ENCODE data around the gene XPC.

XPC gene

DNA sequence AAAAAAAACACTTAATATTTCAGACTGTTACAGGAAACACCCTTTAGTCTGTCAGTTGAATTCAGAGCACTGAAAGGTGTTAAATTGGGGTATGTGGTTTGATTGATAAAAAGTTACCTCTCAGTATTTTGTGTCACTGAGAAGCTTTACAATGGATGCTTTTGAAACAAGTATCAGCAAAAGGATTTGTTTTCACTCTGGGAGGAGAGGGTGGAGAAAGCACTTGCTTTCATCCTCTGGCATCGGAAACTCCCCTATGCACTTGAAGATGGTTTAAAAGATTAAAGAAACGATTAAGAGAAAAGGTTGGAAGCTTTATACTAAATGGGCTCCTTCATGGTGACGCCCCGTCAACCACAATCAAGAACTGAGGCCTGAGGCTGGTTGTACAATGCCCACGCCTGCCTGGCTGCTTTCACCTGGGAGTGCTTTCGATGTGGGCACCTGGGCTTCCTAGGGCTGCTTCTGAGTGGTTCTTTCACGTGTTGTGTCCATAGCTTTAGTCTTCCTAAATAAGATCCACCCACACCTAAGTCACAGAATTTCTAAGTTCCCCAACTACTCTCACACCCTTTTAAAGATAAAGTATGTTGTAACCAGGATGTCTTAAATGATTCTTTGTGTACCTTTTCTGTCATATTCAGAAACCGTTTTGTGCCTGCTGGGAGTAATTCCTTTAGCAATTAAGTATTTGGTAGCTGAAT is 35.7 kb downstream of the XPC start:
- no peak for DNase-seq (ENCODE audit: low read depth)
- no peak overlapping the region for H3K4me3 ChIP-seq (ENCODE audit: low read depth, low read length)
- TF ChIP-seq, protein P1, sequence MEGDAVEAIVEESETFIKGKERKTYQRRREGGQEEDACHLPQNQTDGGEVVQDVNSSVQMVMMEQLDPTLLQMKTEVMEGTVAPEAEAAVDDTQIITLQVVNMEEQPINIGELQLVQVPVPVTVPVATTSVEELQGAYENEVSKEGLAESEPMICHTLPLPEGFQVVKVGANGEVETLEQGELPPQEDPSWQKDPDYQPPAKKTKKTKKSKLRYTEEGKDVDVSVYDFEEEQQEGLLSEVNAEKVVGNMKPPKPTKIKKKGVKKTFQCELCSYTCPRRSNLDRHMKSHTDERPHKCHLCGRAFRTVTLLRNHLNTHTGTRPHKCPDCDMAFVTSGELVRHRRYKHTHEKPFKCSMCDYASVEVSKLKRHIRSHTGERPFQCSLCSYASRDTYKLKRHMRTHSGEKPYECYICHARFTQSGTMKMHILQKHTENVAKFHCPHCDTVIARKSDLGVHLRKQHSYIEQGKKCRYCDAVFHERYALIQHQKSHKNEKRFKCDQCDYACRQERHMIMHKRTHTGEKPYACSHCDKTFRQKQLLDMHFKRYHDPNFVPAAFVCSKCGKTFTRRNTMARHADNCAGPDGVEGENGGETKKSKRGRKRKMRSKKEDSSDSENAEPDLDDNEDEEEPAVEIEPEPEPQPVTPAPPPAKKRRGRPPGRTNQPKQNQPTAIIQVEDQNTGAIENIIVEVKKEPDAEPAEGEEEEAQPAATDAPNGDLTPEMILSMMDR (IDR thresholded peaks at IDR 0.05; ENCODE audit: control insufficient read depth, extremely low read depth, insufficient read depth) = no peak

DNA sequence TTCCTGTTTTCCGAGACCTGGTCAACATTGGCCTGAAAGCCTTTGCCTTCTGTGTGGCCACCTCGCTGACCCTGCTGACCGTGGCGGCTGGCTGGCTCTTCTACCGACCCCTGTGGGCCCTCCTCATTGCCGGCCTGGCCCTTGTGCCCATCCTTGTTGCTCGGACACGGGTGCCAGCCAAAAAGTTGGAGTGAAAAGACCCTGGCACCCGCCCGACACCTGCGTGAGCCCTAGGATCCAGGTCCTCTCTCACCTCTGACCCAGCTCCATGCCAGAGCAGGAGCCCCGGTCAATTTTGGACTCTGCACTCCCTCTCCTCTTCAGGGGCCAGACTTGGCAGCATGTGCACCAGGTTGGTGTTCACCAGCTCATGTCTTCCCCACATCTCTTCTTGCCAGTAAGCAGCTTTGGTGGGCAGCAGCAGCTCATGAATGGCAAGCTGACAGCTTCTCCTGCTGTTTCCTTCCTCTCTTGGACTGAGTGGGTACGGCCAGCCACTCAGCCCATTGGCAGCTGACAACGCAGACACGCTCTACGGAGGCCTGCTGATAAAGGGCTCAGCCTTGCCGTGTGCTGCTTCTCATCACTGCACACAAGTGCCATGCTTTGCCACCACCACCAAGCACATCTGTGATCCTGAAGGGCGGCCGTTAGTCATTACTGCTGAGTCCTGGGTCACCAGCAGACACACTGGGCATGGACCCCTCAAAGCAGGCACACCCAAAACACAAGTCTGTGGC is 36.6 kb downstream of the XPC start:
- no peak for DNase-seq (ENCODE audit: low read depth)
- H3K4me3 ChIP-seq (ENCODE audit: low read depth, low read length) = no peak overlapping the region
- TF ChIP-seq, protein P1 (IDR thresholded peaks at IDR 0.05; ENCODE audit: control insufficient read depth, extremely low read depth, insufficient read depth) = no peak

DNA sequence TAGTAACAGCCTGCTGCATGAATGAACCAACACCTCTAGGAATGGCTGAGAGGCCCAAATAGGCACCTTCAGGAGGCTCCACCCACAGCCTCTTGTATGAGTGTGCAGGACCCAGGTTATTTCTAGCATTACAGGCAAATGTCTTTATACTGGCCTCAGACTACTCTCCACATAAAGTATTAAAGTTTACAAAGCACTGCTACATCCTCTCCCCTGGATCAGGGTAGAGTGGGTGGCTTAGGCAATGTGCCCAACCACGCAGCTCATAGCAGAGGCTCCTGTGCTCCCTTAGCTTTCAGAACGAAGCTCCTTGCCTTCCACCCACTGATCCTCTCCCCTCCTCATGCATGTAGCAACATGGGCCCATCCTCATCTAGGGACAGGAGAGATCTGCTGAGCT is 37.3 kb downstream of the XPC start:
- DNase-seq (ENCODE audit: low read depth) = no peak
- no peak overlapping the region for H3K4me3 ChIP-seq (ENCODE audit: low read depth, low read length)
- TF ChIP-seq, protein P1 (IDR thresholded peaks at IDR 0.05; ENCODE audit: control insufficient read depth, extremely low read depth, insufficient read depth) = no peak

DNA sequence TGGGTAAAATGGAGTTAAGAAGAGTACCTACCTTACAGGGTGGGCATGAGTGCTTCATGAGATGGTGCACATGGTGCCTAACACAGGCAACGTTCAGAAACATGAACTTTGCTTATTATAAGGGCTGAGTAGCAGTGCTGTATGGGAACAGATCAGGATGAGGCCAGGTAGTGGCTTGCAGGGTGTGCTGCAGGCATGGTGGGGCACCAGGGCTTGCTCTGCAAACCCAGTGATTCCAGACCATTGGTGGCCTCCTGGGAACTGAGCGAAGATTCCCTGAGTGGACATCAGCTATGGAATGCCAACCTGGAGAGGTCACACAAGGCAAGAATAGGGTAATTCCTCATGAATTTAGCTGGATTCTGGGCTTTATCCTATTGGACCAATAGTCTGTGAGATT is 37.7 kb downstream of the XPC start:
- H3K4me3 ChIP-seq (ENCODE audit: low read depth, low read length) = no peak overlapping the region
- TF ChIP-seq, protein P1 (IDR thresholded peaks at IDR 0.05; ENCODE audit: control insufficient read depth, extremely low read depth, insufficient read depth) = no peak
- no peak for DNase-seq (ENCODE audit: low read depth)

DNA sequence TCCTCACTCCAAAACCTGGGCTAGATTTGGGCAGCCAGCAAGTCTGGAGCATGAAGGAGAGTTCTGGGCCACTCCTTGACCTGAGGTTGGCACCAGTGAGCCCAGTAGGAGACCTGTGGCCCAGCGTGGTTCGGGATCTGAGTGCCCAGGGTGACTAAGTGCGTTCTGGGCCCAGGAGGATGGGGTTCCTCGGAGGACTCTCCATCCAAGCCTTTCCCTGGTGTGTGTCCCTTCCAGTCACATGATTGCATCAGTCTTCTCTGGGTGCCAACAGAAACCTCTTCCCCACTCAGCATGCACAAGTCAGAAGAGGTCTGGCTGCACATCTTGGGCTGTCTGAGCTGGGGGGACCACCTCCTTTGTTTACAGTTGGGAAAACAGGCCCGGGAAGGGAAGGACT is 38.6 kb downstream of the XPC start:
- H3K4me3 ChIP-seq (ENCODE audit: low read depth, low read length) = no peak overlapping the region
- DNase-seq (ENCODE audit: low read depth) = no peak

DNA sequence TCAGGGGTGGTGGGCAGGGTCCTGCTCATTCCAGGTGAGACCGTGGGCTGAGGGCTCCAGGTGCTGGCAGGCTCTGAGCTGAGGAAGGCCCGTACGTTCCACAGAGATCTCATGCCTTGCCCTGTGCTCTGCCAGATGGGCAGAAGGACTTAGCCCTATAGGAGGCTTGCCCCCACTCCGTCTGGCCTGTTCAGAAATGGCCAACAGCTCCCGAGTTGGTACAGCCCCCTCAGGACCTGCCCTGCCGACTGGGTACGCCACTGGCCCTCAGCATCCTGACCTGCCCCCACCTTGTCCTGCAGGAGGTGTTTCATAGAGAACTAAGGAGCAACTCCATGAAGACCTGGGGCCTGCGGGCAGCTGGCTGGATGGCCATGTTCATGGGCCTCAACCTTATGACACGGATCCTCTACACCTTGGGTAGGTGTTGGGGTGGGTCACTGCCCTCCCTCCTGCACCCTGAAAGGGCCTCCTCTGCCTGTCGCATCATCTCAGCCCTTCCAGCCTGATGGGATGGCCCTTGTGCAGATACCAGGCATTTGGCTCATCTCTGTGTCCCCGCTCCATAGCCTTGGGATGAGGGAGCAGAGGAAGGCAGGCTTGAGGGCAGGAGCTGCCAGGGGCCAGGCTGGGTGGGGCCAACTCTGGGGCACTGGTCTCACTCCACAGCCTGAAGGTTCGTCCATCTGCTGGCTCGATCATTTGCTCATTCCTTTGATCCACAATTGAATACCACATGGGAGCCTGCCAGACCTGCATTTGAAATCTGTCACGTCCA is 39.3 kb downstream of the XPC start:
- TF ChIP-seq, protein P1 (IDR thresholded peaks at IDR 0.05; ENCODE audit: control insufficient read depth, extremely low read depth, insufficient read depth) = no peak
- H3K4me3 ChIP-seq (ENCODE audit: low read depth, low read length) = no peak overlapping the region
- no peak for DNase-seq (ENCODE audit: low read depth)

More for the DNA sequence above, 38.6 kb downstream of the XPC start:
- TF ChIP-seq, protein P1 (IDR thresholded peaks at IDR 0.05; ENCODE audit: control insufficient read depth, extremely low read depth, insufficient read depth) = no peak

All from LNCaP clone FGC (cell line).